H1 (cell line): Measurements from ENCODE around the gene LYRM4. TPM values are rescaled to one million over a fixed set of nuclear protein-coding genes. Genes with fewer than 3 reads are reported as not detected.

ENCODE experiments used
- CTCF ChIA-PET: fragments of 300-600 bp; sonication (Branson Sonifier 250); formaldehyde crosslinking; loops from one replicate; lab custom pipeline; 2021; ENCODE audit not compliant: partially characterized antibody; lab: Charles Lee
- POLR2A ChIA-PET: fragments of 300-600 bp; sonication (Branson Sonifier 250); formaldehyde crosslinking; loops from one replicate; lab custom pipeline; 2021; ENCODE audit warnings: inconsistent platforms; ENCODE audit not compliant: partially characterized antibody; lab: Charles Lee
- DNase-seq, 2 experiments: peaks; one replicate each; pipeline versions ENCODE4 v3.0.0 to v3.0.0-alpha.2; 2010 to 2022; ENCODE audit warnings: low spot score in 2 of 2, low read depth in 1 of 2, mixed read lengths in 1 of 2
- FAIRE-seq: peaks from 2 replicates; lab custom pipeline; 2011; peaks lifted over from hg19 to GRCh38; lab: Jason Lieb, UNC
- H2AFZ ChIP-seq: 2 replicates; pipeline ENCODE4 v1.8.1; 2012; ENCODE audit warnings: low read length, inconsistent platforms
- H2AK5ac ChIP-seq: 2 replicates; pipeline ENCODE4 v1.6.1; 2013; ENCODE audit warnings: low read depth, low read length
- H2BK120ac ChIP-seq: replicated peaks from 2 replicates; pipeline ENCODE3; 2013; ENCODE audit warnings: low read depth, low read length, inconsistent platforms
- H2BK12ac ChIP-seq: 2 replicates; pipeline ENCODE4 v1.6.1; 2013; ENCODE audit warnings: low read depth, low read length
- H2BK15ac ChIP-seq: 2 replicates; pipeline ENCODE4 v1.6.1; 2013; ENCODE audit warnings: low read length
- H2BK20ac ChIP-seq: 2 replicates; pipeline ENCODE4 v1.6.1; 2013; ENCODE audit warnings: low read length
- H2BK5ac ChIP-seq: 2 replicates; pipeline ENCODE4 v1.6.1; 2013; ENCODE audit warnings: low read depth, low read length
- H3K14ac ChIP-seq: 2 replicates; pipeline ENCODE4 v1.6.1; 2013; ENCODE audit warnings: inconsistent platforms; ENCODE audit not compliant: insufficient read length
- H3K18ac ChIP-seq: 2 replicates; pipeline ENCODE4 v1.6.1; 2013; ENCODE audit warnings: low read length; ENCODE audit errors: extremely low read depth
- H3K23ac ChIP-seq: 2 replicates; pipeline ENCODE4 v1.6.1; 2013; ENCODE audit warnings: inconsistent platforms; ENCODE audit not compliant: insufficient read length
- H3K23me2 ChIP-seq: 2 replicates; pipeline ENCODE4 v1.6.1; 2013; ENCODE audit warnings: low read depth, low read length
- H3K27ac ChIP-seq: 2 replicates; pipeline ENCODE4 v1.6.1; 2011; ENCODE audit warnings: low read depth, low read length, inconsistent platforms
- H3K27me3 ChIP-seq, 4 experiments: replicated peaks in 1 of 4; 1 replicate in 1 of 4; 2 replicates in 3 of 4; pipeline versions ENCODE4 v1.6.1 to v1.8.1; 2011 to 2013; ENCODE audit warnings: low read length in 3 of 4, mild to moderate bottlenecking in 3 of 4, inconsistent platforms in 2 of 4, mixed read lengths in 2 of 4, moderate library complexity in 1 of 4; ENCODE audit not compliant: control insufficient read depth in 3 of 4, insufficient read depth in 3 of 4; ENCODE audit errors: extremely low read depth in 1 of 4
- H3K36me3 ChIP-seq, 4 experiments: 2 replicates each; pipeline versions ENCODE4 v1.6.1 to v1.8.1; 2011 to 2013; ENCODE audit warnings: mild to moderate bottlenecking in 4 of 4, low read length in 3 of 4, moderate library complexity in 2 of 4, control low read depth in 1 of 4, inconsistent platforms in 1 of 4; ENCODE audit not compliant: insufficient read depth in 4 of 4, control insufficient read depth in 2 of 4
- H3K4ac ChIP-seq: replicated peaks from 2 replicates; pipeline ENCODE3; 2013; ENCODE audit warnings: low read length, low read depth, mixed read lengths, inconsistent platforms; ENCODE audit not compliant: insufficient read length
- H3K4me1 ChIP-seq, 4 experiments: replicated peaks in 1 of 4; 1 replicate in 1 of 4; 2 replicates in 3 of 4; pipeline versions ENCODE4 v1.6.1 to v1.8.1; 2011 to 2013; ENCODE audit warnings: low read length in 3 of 4, inconsistent platforms in 2 of 4, mixed read lengths in 1 of 4; ENCODE audit not compliant: insufficient read depth in 4 of 4, control insufficient read depth in 3 of 4
- H3K4me2 ChIP-seq, 2 experiments: 2 replicates each; pipeline versions ENCODE4 v1.6.1 to v1.8.1; 2011 to 2013; ENCODE audit warnings: low read depth in 2 of 2, low read length in 2 of 2, control low read depth in 1 of 2, inconsistent platforms in 1 of 2, mild to moderate bottlenecking in 1 of 2; ENCODE audit not compliant: insufficient read depth in 1 of 2
- H3K4me3 ChIP-seq, 4 experiments: fragments of 200-600, 300-600 bp in 1 of 4; sonication (generic), shearing (Covaris generic), sonication (Bioruptor Twin) in 1 of 4; 2 replicates each; pipeline versions ENCODE4 v1.5.1 to v1.8.1; 2011 to 2016; ENCODE audit warnings: low read length in 4 of 4, low read depth in 3 of 4, control low read depth in 2 of 4, inconsistent platforms in 2 of 4, mild to moderate bottlenecking in 2 of 4, mixed read lengths in 1 of 4, moderate library complexity in 1 of 4; ENCODE audit not compliant: insufficient read depth in 2 of 4; ENCODE audit errors: extremely low read depth in 1 of 4
- H3K56ac ChIP-seq: replicated peaks from 2 replicates; pipeline ENCODE3; 2013; ENCODE audit warnings: low read depth, mild to moderate bottlenecking, mixed read lengths, low read length, inconsistent platforms; ENCODE audit not compliant: insufficient read length
- H3K79me1 ChIP-seq: 2 replicates; pipeline ENCODE4 v1.6.1; 2013; ENCODE audit warnings: low read depth, low read length, control low read depth
- H3K79me2 ChIP-seq, 2 experiments: 2 replicates each; pipeline versions ENCODE4 v1.6.1 to v1.8.1; 2012 to 2013; ENCODE audit warnings: low read length in 2 of 2, mild to moderate bottlenecking in 2 of 2, inconsistent platforms in 1 of 2; ENCODE audit not compliant: insufficient read depth in 2 of 2, control insufficient read depth in 1 of 2
- H3K9ac ChIP-seq, 4 experiments: replicated peaks in 1 of 4; 1 replicate in 1 of 4; 2 replicates in 3 of 4; pipeline versions ENCODE4 v1.6.1 to v1.8.1; 2011 to 2013; ENCODE audit warnings: low read depth in 3 of 4, low read length in 3 of 4, control low read depth in 2 of 4, mild to moderate bottlenecking in 2 of 4, moderate library complexity in 2 of 4, inconsistent platforms in 1 of 4; ENCODE audit errors: extremely low read depth in 1 of 4
- H3K9me3 ChIP-seq, 2 experiments: 2 replicates each; pipeline versions ENCODE4 v1.6.1 to v1.8.1; 2012 to 2013; ENCODE audit warnings: mild to moderate bottlenecking in 2 of 2, moderate library complexity in 2 of 2, control low read depth in 1 of 2, inconsistent platforms in 1 of 2, low read depth in 1 of 2, low read length in 1 of 2, mixed read lengths in 1 of 2; ENCODE audit not compliant: insufficient read depth in 2 of 2
- H4K20me1 ChIP-seq, 2 experiments: replicated peaks in 1 of 2; 2 replicates each; pipeline versions ENCODE3 to v1.8.1; 2011 to 2013; ENCODE audit warnings: inconsistent platforms in 2 of 2, low read length in 2 of 2, mild to moderate bottlenecking in 1 of 2; ENCODE audit not compliant: insufficient read depth in 2 of 2, control insufficient read depth in 1 of 2
- H4K5ac ChIP-seq: 2 replicates; pipeline ENCODE4 v1.6.1; 2013; ENCODE audit warnings: low read length, low read depth, mixed read lengths, inconsistent platforms; ENCODE audit not compliant: insufficient read length
- H4K8ac ChIP-seq: 2 replicates; pipeline ENCODE4 v1.8.0; 2013; ENCODE audit warnings: mild to moderate bottlenecking, moderate library complexity, low read length, inconsistent platforms; ENCODE audit not compliant: insufficient read depth; ENCODE audit errors: extremely low read depth
- H4K91ac ChIP-seq: replicated peaks from 2 replicates; pipeline ENCODE3; 2013; ENCODE audit warnings: low read length, mixed read lengths, inconsistent platforms; ENCODE audit not compliant: insufficient read length
- MAFK ChIP-seq: IDR thresholded peaks from 2 replicates; pipeline ENCODE4 v1.6.1; 2012; ENCODE audit warnings: low read depth, mild to moderate bottlenecking, improper control_type of control experiment, low read length
- RXRA ChIP-seq: IDR thresholded peaks from 2 replicates; pipeline ENCODE4 v1.6.1; 2011; ENCODE audit warnings: low read depth, mild to moderate bottlenecking, low read length, moderate library complexity; ENCODE audit not compliant: insufficient read depth
- TCF12 ChIP-seq: IDR thresholded peaks from 2 replicates; pipeline ENCODE4 v1.6.1; 2011; ENCODE audit warnings: low read depth, mild to moderate bottlenecking, low read length
- WGBS, 2 experiments: shearing (Covaris generic) in 1 of 2; methylation state at CpG; one replicate each; pipeline versions ENCODE4 v1.1.6 to v1.1.7; 2013 to 2015; ENCODE audit warnings: low lambda C conversion rate in 2 of 2, mixed read lengths in 2 of 2, inconsistent platforms in 1 of 2, low coverage in 1 of 2, missing lambda C conversion rate in 1 of 2; ENCODE audit not compliant: insufficient replicate concordance in 2 of 2, insufficient coverage in 1 of 2, insufficient read length in 1 of 2; ENCODE audit errors: extremely low coverage in 1 of 2, missing lambda C conversion rate in 1 of 2; 5-methylcytosine and 5-hydroxymethylcytosine counted together
- polyA plus RNA-seq, 7 experiments: library from polyadenylated mRNA; depleted of rRNA in 3 of 7; stranded (reverse) in 5 of 7; unstranded in 2 of 7; fragments of >200 nt in 5 of 7; fragments of 200-250 nt in 2 of 7; gene quantifications; 1 replicate in 5 of 7; 2 replicates in 1 of 7; 4 replicates in 1 of 7; pipeline versions ENCODE4 v1.2.1 to v1.2.3, GENCODE V29; 2011 to 2013; ENCODE audit warnings: missing spikeins in 2 of 7, mixed read lengths in 2 of 7
- total RNA-seq: library from RNA; stranded (reverse); fragmentation: NEBNext Ultra II Directional; extraction: Animal tissue kit (Norgen Biotek cat#: 25700); gene quantifications from 2 replicates; pipeline ENCODE4 v1.2.1, GENCODE V29; 2021

The LYRM4 gene
- total and polyA plus RNA-seq, 2 of the 8 experiments (the other 6 are each of a cell fraction or from before 2014, with no cell fraction given): 56.6 to 62.8 TPM

GRCh38 chr6:5068153-5068751 lies 192.5 kb downstream of the LYRM4 start:
- H3K27me3 ChIP-seq: no peaks in the 10 kb centered on the region
- no peaks in the 10 kb centered on the region for H3K36me3 ChIP-seq
- no peak overlapping the region for H2AFZ ChIP-seq
- H3K79me1 ChIP-seq: no peaks in the 10 kb centered on the region
- CTCF ChIA-PET: interaction anchor here (1.0 kb wide), 1 partner anchor 11 kb away, joined by 3 read pairs; no protein-coding TSS in a partner anchor
- H3K18ac ChIP-seq: no peak overlapping the region
- no peak overlapping the region for H2BK5ac ChIP-seq
- H2AK5ac ChIP-seq: no peak overlapping the region
- no peak overlapping the region for H2BK120ac ChIP-seq
- no peaks in the 10 kb centered on the region for H3K23me2 ChIP-seq
- H2BK15ac ChIP-seq: no peak overlapping the region
- no peaks in the 10 kb centered on the region; a peak in 1 of 4 replicates for H3K9me3 ChIP-seq
- FAIRE-seq (no peak), DNase-seq (no peak)
- no peak overlapping the region for H3K23ac ChIP-seq
- no peak overlapping the region for H4K5ac ChIP-seq
- H2BK12ac ChIP-seq: no peak overlapping the region
- no peak overlapping the region for H3K14ac ChIP-seq
- WGBS, 2 experiments: 94% methylated on average over 17 of the region's 17 CpGs; no CpG with 5 or more reads in 1 of the 2 experiments
- no peaks in the 10 kb centered on the region for H3K79me2 ChIP-seq
- H4K8ac ChIP-seq: no peak overlapping the region
- no peaks in the 10 kb centered on the region for H4K20me1 ChIP-seq
- H3K27ac ChIP-seq: no peak overlapping the region
- TF ChIP-seq MAFK: no peak
- no peak for TF ChIP-seq TCF12
- no peak for TF ChIP-seq RXRA
- H2BK20ac ChIP-seq: no peak overlapping the region
- H4K91ac ChIP-seq: no peak overlapping the region
- H3K4me1 ChIP-seq: no peaks in the 10 kb centered on the region
- H3K56ac ChIP-seq: no peak overlapping the region
- no peak overlapping the region for H3K4me3 ChIP-seq
- no peak overlapping the region for H3K4ac ChIP-seq
- H3K9ac ChIP-seq: no peak overlapping the region
- H3K4me2 ChIP-seq: no peak overlapping the region
- POLR2A ChIA-PET: no interaction called here
